Stimulated activated CD8-positive, alpha-beta memory T cell treated with anti-CD3 and anti-CD28 coated beads, Interleukin-15, amount 100 ng/mL, for 24 hours (primary cell): ENCODE measurements around the gene FLYWCH1.
A peak's percentile ranks its signal among the peaks of the same experiment; 100 is the strongest.

Source experiments
- DNase-seq: peaks from one replicate; pipeline ENCODE4 v3.0.0-alpha.2; 2020; ENCODE audit warnings: low read depth

FLYWCH1 gene

DNA sequence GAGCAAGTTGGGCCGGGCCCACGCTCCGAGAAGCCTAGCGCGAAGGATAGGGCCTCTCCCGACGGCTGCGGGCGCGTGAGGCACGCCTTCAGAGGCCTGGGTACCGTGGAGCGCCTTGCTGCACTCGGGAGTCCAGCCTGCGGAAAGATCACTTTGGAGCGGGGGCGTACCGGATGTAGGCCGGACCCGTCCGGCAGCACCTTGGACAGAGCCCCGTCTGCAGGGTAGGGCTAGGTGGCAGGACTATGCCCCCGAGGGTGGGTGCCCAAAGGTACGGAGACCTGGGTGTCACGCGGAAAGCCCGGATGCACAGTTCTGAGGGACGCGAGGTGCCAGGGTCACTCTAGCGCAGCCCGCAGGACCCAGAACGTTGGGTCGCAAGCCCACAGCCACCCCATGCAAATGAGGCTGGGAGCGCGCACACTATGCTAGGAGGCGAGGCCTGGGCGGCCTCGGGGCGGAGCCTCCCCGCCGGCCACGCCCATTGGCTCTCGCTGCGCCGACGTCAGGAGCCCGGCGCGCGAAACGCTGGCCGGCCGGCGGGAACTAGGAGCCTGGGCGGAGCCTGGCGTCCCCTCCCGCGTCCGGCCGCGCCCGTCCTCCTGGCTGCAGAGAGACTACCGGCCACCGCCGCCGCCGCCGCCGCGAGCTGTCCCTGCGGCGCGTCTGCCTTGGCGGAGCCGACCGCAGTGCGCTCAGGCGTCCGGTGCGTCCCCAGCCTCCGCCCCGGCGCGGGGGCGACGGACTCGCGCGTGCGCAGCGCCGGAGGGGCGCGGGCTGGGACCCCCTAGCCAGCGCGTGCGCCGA, 57.2 kb downstream of the FLYWCH1 start, which contains the start of gene PAQR4:
Gene PAQR4, plus strand, starts transcription at position 611 of the 807 bp plus-strand sequence. CDS start 327 bp downstream, outside the sequence.
- peak; percentile 67 for DNase-seq

- no peak for DNase-seq
Observed at GRCh38 chr16:2969545-2970521, 58.1 kb downstream of the FLYWCH1 start.

DNA sequence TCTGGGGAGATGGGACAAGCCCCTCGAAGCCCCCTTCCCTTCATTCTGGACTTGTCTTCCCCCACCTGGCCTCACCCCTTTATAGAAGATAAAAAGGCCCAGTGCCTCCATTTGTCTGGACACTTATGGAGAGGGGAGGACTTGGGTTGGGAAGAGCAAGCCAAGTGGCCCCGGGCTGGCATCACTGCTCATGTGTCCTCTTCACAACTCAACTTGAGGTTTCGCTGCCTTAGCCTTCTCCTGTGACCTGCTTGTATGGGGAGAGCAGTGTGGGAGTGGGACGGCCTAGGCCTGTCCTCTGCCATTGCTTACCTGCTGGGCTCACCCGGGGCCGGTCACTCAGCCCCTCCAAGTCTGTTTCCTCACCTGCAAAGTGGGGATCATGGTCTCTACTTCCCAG, 58.8 kb downstream of the FLYWCH1 start:
- DNase-seq = no peak

GRCh38 chr16:2971134-2971984, 59.6 kb downstream of the FLYWCH1 start:
- no peak for DNase-seq

DNA sequence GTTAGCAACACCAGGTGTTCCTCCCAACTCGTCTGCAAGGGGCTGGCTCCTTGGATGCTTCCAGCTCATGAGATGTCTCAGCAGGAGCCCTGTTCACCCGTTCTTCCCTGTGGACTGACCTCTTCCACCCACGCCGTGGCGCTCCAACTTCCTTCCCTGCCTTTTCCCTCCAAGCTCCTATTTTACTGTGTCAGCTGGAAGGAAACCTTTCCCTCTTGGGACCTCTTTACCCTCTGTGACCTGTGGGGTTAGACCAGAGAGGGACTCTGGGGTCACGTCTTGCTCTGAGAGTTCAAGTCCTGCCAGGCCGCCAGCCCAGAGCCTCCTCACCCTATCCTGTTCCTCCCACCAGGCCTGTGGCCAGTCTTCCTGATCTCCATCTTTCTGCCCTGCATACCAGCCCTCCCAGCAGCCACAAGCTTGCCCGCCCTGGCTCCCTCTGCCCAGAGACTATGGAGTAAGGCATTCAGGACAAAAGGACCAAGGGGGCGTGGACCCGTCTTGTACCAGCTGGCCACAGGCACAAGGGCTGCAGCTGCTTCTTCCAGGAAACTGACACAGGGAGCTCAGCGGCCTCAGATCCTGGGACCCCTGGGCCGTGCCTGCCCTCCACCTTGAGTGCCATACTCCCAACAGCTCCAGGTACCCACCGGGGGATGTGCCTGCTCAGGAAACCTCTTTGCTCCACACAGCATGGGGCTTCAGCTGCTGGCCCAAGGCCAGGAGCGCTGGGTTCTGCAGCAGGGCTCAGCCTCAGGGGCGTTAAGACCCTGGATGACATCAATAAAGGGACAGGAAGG, 60.5 kb downstream of the FLYWCH1 start:
- DNase-seq = no peak

- no peak for DNase-seq
Observed at GRCh38 chr16:2973093-2973492, 61.4 kb downstream of the FLYWCH1 start.

- no peak for DNase-seq
Observed at GRCh38 chr16:2973605-2974318, 62.0 kb downstream of the FLYWCH1 start.

DNA sequence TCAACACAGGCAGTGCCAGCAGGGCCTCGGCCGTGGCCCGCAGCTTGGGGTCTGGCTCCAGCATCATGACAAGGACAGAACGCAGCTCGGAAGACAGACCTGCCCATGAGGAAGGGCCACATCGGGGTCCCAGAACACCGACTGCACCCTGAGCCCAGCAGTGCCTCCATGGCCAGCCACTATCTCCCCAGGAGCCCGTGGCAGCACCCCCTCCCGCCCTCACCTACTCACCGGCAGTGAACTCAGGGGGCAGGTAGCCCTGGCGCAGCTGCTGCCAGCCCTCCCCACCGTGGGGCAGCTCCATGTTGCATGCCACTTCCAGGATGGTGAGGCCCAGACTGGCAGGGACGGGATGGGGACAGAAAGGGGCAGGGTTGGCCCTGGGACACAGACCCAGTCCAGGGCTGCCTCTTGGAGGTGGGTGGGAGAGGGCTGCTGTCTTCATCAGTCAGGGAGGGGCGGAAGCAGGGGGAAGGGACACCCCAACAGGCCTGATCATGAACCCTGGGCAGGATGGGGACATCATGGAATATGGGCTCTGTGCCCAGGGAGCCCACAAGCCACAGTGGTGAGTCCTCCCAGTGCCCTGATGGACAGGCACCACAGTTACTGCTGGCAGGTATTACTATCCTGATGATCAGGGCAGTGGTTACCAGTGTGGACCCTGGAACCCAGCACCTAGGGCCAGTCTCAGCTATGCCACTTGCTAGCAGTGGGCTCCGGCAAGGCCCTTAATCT, 62.8 kb downstream of the FLYWCH1 start:
- DNase-seq = no peak

GRCh38 chr16:2975161-2975795, 63.5 kb downstream of the FLYWCH1 start:
- no peak for DNase-seq

GRCh38 chr16:2976201-2976600, 64.5 kb downstream of the FLYWCH1 start:
- no peak for DNase-seq

DNA sequence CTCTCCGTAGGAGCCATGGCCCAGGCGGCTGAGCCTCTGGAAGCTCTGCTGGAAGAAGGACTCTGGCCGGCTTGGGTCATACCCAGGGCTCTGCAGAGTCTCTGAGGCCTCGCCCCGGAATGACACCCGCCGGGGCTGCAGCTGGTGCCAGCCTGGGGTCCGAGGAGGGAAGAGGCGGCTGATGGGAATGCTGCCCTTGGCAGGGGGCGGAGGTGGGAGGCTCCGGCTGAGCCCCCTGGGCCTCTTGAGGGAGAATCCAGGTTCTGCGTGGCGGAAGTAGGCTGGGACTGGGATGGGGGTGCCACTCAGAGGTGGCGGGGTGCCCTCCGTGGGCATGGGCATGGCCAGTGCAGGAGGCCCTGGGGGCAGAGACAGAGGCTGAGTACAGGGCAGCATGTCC, 64.9 kb downstream of the FLYWCH1 start:
- DNase-seq = no peak

DNA sequence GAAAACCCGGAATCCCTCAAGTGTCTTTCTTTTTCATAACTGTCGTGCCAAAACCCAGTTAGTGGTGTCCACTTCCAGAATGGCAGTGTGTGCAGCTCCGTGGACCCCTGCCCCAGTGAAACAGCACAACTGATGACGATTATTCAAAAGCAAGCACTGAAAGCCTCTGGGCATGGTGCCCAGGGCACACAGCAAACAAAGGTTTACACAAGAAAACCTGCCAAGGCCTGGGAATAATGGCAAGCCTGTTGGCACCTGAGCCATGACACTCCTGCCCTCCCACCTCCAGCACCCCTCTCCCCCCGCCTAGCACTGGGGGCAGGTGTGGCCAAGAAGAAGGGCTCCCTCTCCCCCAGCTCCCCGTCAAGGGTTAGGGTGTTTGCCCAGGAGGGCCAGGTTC, 65.7 kb downstream of the FLYWCH1 start:
- no peak for DNase-seq

DNA sequence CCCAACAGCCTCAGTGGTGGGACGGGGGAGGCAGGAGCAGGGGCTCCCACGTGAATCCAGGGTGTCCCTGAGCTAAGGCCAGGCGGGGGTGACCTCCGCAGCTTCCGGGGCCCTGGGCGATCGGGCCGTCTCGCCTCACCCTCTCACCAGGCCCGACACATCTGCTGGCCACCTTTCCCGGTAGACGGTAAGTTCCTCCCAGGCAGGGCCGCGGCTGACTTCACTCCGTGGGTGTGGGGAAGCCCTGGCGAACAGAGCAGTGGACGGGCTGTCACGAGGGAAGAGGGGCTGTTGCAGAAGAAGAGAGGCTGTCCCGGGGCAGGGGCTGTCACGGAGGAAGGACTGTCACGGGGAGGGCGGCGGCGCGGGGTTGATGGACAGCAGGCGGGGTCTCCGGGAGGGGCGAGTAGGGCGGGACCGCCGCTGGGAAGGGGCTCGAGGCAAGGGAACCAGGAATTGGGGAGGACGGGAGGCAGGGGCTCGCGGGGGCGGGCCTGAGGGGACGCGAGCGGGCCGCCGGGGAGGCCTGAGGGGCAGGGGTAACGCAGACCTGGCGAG, 68.0 kb downstream of the FLYWCH1 start:
- no peak for DNase-seq

- DNase-seq = peak; percentile 96
Observed at GRCh38 chr16:2980227-2981176, 68.8 kb downstream of the FLYWCH1 start, which contains the start of gene PKMYT1. TSS of gene PKMYT1 (minus strand) at chr16:2980446. CDS start at chr16:2979657, 789 bp downstream.

DNA sequence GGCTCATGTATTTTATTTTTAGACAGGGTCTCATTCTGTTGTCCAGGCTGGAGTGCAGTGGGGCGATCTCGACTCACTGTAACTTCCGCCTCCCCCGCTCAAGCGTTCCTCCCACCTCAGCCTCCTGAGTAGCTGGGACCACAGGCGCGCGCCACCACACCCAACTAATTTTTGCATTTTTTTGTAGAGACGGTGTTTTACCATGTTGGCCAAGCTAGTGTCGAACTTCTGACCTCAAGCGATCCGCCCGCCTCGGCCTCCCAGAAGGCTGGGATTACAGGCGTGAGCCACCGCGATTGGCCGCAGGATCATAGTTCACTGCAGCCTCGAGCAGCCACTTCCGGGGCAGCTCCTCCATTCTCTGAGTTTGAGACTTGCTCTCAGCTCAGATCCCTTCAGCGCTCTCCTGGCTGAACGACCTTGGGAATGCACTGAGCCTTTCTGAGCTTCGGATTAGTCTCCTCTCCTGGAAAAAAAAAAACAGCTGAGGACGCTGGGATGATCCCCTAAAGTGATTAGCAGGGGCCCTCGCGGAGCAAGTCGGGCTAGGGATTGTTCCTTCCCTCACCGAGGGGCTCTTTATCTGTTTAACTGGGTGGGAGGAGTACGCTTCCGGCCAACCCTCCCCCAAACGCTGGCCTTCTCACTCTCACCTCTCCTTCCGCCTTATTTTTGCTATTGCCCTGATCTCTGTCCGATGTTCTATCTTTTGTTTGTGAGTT, 69.6 kb downstream of the FLYWCH1 start:
- DNase-seq = no peak

DNA sequence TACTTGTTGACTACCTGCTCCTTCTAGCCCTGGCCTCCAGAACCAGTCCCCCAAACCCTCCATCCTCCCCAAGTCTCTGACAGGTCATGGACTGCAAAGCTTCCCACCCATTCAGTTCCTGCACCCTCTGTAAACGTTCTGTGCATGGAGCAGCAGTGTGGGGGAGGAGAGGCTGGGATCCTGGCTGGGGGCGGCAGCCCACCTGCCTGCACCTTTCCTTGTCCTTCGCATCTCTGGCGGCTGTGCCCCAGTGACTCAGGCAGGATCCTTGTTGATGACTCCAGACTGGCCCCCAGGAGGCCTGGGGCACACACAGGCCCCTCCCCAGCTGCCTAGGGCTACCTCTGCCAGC, 70.1 kb downstream of the FLYWCH1 start:
- DNase-seq = no peak

- DNase-seq = no peak
Observed at GRCh38 chr16:2982402-2982801, 70.7 kb downstream of the FLYWCH1 start.
